DND-41 (cell line): ENCODE results near the gene SMARCA1.

Experiments used
- ATAC-seq: fragments of 200-7000 bp; cut with Tn5 transposase; 3 replicates; pipeline ENCODE4 v1.9.1; 2021; ENCODE audit warnings: low read depth; ENCODE audit not compliant: insufficient read depth
- DNase-seq: peaks from one replicate; pipeline ENCODE4 v3.0.0-alpha.2; 2020
- H2AFZ ChIP-seq: 2 replicates; pipeline ENCODE4 v1.6.0; 2012; ENCODE audit warnings: low read depth, low read length
- H3K27ac ChIP-seq: 2 replicates; pipeline ENCODE4 v1.5.1; 2012; ENCODE audit warnings: low read length, inconsistent platforms
- H3K27me3 ChIP-seq: fragments of 200-600 bp; sonication (generic); 2 replicates; pipeline ENCODE4 v1.6.0; 2012; ENCODE audit warnings: low read length, mild to moderate bottlenecking, inconsistent platforms; ENCODE audit not compliant: insufficient read depth, poor library complexity
- H3K36me3 ChIP-seq: 2 replicates; pipeline ENCODE4 v1.5.1; 2012; ENCODE audit warnings: low read length, inconsistent platforms; ENCODE audit not compliant: insufficient read depth
- H3K4me1 ChIP-seq: 2 replicates; pipeline ENCODE4 v1.5.1; 2012; ENCODE audit warnings: mild to moderate bottlenecking, low read length; ENCODE audit not compliant: insufficient read depth
- H3K4me2 ChIP-seq: 2 replicates; pipeline ENCODE4 v1.6.0; 2012; ENCODE audit warnings: mild to moderate bottlenecking, moderate library complexity, low read length, inconsistent platforms; ENCODE audit not compliant: insufficient read depth
- H3K4me3 ChIP-seq, 2 experiments: fragments of 200-600 bp in 1 of 2; shearing (Covaris generic) in 1 of 2; 2 replicates each; pipeline ENCODE4 v1.5.1; 2012 to 2016; ENCODE audit warnings: inconsistent platforms in 2 of 2, low read length in 2 of 2, mild to moderate bottlenecking in 2 of 2, low read depth in 1 of 2, moderate library complexity in 1 of 2
- H3K79me2 ChIP-seq: 2 replicates; pipeline ENCODE4 v1.6.0; 2012; ENCODE audit warnings: low read length, inconsistent platforms; ENCODE audit not compliant: insufficient read depth
- H3K9ac ChIP-seq: 2 replicates; pipeline ENCODE4 v1.6.0; 2012; ENCODE audit warnings: low read depth, mild to moderate bottlenecking, inconsistent platforms, low read length, moderate library complexity
- H3K9me3 ChIP-seq: 2 replicates; pipeline ENCODE4 v1.5.1; 2012; ENCODE audit warnings: low read length, moderate library complexity, mild to moderate bottlenecking, inconsistent platforms; ENCODE audit not compliant: insufficient read depth, severe bottlenecking
- H4K20me1 ChIP-seq: 2 replicates; pipeline ENCODE4 v1.6.0; 2012; ENCODE audit warnings: low read length; ENCODE audit not compliant: insufficient read depth
- EZH2 ChIP-seq: IDR thresholded peaks from 3 replicates; pipeline ENCODE4 v1.6.1; 2012; ENCODE audit warnings: borderline replicate concordance, low read depth, mild to moderate bottlenecking, moderate library complexity, low read length, inconsistent platforms; ENCODE audit not compliant: severe bottlenecking
- TF ChIP-seq, protein P1 (sequence below): IDR thresholded peaks from 2 replicates; pipeline ENCODE4 v1.5.1; 2012; ENCODE audit warnings: borderline replicate concordance, low read length, moderate library complexity, mild to moderate bottlenecking; ENCODE audit not compliant: poor library complexity, severe bottlenecking; ENCODE audit errors: extremely low read depth

Gene SMARCA1

DNA sequence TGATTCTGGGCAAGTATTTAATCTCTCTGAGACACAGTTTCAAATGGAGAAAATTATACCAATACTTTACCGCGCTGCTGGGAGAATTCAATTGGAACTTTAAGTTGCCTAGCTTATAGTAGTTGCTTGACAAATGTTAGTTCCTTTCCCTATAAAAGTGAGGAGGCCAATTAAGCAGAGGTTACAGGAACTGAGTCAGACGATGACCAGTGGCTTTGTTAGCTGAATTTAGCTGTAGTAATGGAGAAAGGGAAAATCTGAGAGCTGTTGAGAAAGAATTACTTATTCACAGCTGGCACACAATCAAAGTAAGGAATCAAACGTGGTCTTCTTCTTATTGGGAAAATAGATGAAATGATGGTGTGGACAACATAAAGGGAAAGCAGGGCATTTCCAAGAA lies 29.6 kb downstream of the SMARCA1 start:
- H3K4me1 ChIP-seq = no peaks in the 10 kb centered on the region
- no peak overlapping the region for H3K4me2 ChIP-seq
- H3K79me2 ChIP-seq = no peaks in the 10 kb centered on the region
- H3K27ac ChIP-seq = no peak overlapping the region
- no peaks in the 10 kb centered on the region for H4K20me1 ChIP-seq
- no peak for DNase-seq
- H3K4me3 ChIP-seq = no peak overlapping the region
- H3K36me3 ChIP-seq = no peaks in the 10 kb centered on the region
- TF ChIP-seq EZH2 = no peak
- TF ChIP-seq, protein P1, sequence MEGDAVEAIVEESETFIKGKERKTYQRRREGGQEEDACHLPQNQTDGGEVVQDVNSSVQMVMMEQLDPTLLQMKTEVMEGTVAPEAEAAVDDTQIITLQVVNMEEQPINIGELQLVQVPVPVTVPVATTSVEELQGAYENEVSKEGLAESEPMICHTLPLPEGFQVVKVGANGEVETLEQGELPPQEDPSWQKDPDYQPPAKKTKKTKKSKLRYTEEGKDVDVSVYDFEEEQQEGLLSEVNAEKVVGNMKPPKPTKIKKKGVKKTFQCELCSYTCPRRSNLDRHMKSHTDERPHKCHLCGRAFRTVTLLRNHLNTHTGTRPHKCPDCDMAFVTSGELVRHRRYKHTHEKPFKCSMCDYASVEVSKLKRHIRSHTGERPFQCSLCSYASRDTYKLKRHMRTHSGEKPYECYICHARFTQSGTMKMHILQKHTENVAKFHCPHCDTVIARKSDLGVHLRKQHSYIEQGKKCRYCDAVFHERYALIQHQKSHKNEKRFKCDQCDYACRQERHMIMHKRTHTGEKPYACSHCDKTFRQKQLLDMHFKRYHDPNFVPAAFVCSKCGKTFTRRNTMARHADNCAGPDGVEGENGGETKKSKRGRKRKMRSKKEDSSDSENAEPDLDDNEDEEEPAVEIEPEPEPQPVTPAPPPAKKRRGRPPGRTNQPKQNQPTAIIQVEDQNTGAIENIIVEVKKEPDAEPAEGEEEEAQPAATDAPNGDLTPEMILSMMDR = no peak
- no peak for ATAC-seq
- H3K9me3 ChIP-seq = no peaks in the 10 kb centered on the region
- H3K9ac ChIP-seq = no peak overlapping the region
- H2AFZ ChIP-seq = no peak overlapping the region
- H3K27me3 ChIP-seq = no peaks in the 10 kb centered on the region

GRCh38 chrX:129490330-129490729 lies 33.0 kb downstream of the SMARCA1 start:
- no peaks in the 10 kb centered on the region for H3K27me3 ChIP-seq
- ATAC-seq = no peak

DNA sequence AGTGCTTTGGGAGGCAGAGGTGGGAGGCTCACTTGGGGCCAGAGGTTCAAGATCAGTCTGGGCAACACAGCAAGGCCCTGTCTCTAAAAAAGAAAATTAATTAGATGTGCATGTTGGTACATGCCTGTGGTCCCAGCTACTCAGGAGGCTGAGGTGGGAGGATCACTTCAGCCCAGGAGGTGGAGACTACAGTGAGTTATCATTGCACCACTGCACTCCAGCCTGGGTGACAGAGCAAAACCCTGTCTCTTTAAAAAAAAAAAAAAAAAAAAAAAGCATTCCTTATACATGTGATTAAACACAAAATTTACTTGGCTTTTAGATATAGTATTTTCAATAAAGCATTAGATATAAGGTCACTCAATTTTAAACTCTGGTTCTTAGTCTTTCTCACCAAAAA lies 34.9 kb downstream of the SMARCA1 start:
- H3K9ac ChIP-seq = no peak overlapping the region
- H3K9me3 ChIP-seq = no peaks in the 10 kb centered on the region
- no peak for TF ChIP-seq EZH2
- TF ChIP-seq, protein P1 = no peak
- no peaks in the 10 kb centered on the region for H3K27me3 ChIP-seq
- H3K79me2 ChIP-seq = no peaks in the 10 kb centered on the region
- H3K36me3 ChIP-seq = no peaks in the 10 kb centered on the region
- ATAC-seq (no peak), DNase-seq (no peak)
- H3K4me3 ChIP-seq = no peak overlapping the region
- no peaks in the 10 kb centered on the region for H4K20me1 ChIP-seq
- H2AFZ ChIP-seq = no peak overlapping the region
- no peaks in the 10 kb centered on the region for H3K4me1 ChIP-seq
- H3K4me2 ChIP-seq = no peak overlapping the region
- H3K27ac ChIP-seq = no peak overlapping the region

More at GRCh38 chrX:129490330-129490729, 33.0 kb downstream of the SMARCA1 start:
- Histone ChIP-seq H4K20me1 (no peaks in the 10 kb centered on the region), H3K27ac (no peak overlapping the region), H2AFZ (no peak overlapping the region), H3K9ac (no peak overlapping the region), H3K79me2 (no peaks in the 10 kb centered on the region), H3K4me1 (no peaks in the 10 kb centered on the region), H3K4me2 (no peak overlapping the region), H3K4me3 (no peak overlapping the region), H3K36me3 (no peaks in the 10 kb centered on the region), H3K9me3 (no peaks in the 10 kb centered on the region)
- TF ChIP-seq, protein P1 = no peak
- no peak for TF ChIP-seq EZH2
- DNase-seq = no peak

DNA sequence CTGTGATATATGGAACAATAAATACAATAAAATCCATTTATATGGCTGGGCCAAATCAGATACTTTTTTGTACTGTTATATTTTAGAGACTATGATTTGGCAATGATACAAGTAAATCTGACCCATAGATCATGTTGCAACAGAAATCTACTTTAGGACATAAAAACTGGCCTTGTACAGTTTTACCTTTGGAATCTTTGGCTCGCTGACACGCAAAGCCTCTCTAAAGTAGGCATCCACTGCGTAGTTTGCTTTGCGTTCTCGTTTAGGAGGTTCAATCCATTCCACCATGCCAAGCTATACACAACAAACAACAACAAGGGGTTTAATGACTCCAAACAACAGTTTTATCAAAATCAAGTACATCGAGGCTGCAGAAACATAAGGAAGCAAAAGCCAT lies 42.4 kb downstream of the SMARCA1 start:
- H3K27me3 ChIP-seq = no peaks in the 10 kb centered on the region
- H2AFZ ChIP-seq = no peak overlapping the region

More for the DNA sequence above, 42.4 kb downstream of the SMARCA1 start:
- no peak overlapping the region for H3K4me2 ChIP-seq
- no peaks in the 10 kb centered on the region for H3K4me1 ChIP-seq
- no peak overlapping the region for H3K27ac ChIP-seq
- H3K4me3 ChIP-seq = no peak overlapping the region
- ATAC-seq (no peak), DNase-seq (no peak)
- TF ChIP-seq, protein P1 = no peak
- no peak for TF ChIP-seq EZH2
- H3K36me3 ChIP-seq = no peaks in the 10 kb centered on the region
- H3K9me3 ChIP-seq = no peaks in the 10 kb centered on the region
- H3K79me2 ChIP-seq = no peaks in the 10 kb centered on the region
- H4K20me1 ChIP-seq = no peaks in the 10 kb centered on the region
- no peak overlapping the region for H3K9ac ChIP-seq
